H1 (cell line): ENCODE measurements around the gene HOXC11.

Experiments
- CTCF ChIP-seq, 3 experiments: IDR thresholded peaks; 1 replicate in 2 of 3; 2 replicates in 1 of 3; pipeline versions ENCODE4 v1.5.1 to v1.6.1; 2011; ENCODE audit warnings: low read length in 3 of 3, mild to moderate bottlenecking in 3 of 3, inconsistent platforms in 2 of 3, low read depth in 1 of 3, moderate library complexity in 1 of 3; ENCODE audit not compliant: insufficient read depth in 1 of 3; ENCODE audit errors: control extremely low read depth in 1 of 3
- POLR2AphosphoS5 ChIP-seq: IDR thresholded peaks from 2 replicates; pipeline ENCODE4 v1.6.1; 2011; ENCODE audit warnings: low read depth, low read length

- TF ChIP-seq CTCF (IDR thresholded peaks at IDR 0.05; ENCODE audit: control extremely low read depth in 1 of 3, insufficient read depth in 1 of 3, low read depth in 1 of 3, low read length in 3 of 3) (no peak), POLR2AphosphoS5 (no peak)
Measured at GRCh38 chr12:53999559-54000115, 26.7 kb downstream of the HOXC11 start.
